ENCODE measurements around the gene SCN9A.

SCN9A gene

GRCh38 chr2:166384774-166385173 lies 9.0 kb upstream of the SCN9A start:
- Histone ChIP-seq H2BK12ac (ENCODE audit: low read length in 2 of 2) (no peak overlapping the region), H3K4me3 (ENCODE audit: insufficient read depth in 1 of 2, low read depth in 1 of 2, low read length in 2 of 2) (no peak overlapping the region), H3K23ac (ENCODE audit: low read length in 2 of 2) (no peak overlapping the region), H2BK120ac (ENCODE audit: low read depth, low read length) (no peak overlapping the region), H3K79me1 (replicated peaks; ENCODE audit: low read length, poor library complexity, severe bottlenecking) (no peaks in the 10 kb centered on the region), H3K14ac (ENCODE audit: low read length in 2 of 2) (no peak overlapping the region), H2AFZ (ENCODE audit: low read depth, low read length) (no peak overlapping the region), H3K4me1 (ENCODE audit: control insufficient read depth, insufficient read depth, low read depth, low read length) (peaks cover 1% of the 10 kb centered on the region), H3K4me2 (ENCODE audit: low read length, poor library complexity, severe bottlenecking) (no peak overlapping the region), H3K27ac (ENCODE audit: low read length, poor library complexity, severe bottlenecking) (no peak overlapping the region), H3K9me3 (ENCODE audit: control insufficient read depth, low read length) (no peaks in the 10 kb centered on the region), H3K27me3 (ENCODE audit: control insufficient read depth in 1 of 2, insufficient read depth in 1 of 2, low read length in 2 of 2) (peaks cover 0 to 3% of the 10 kb centered on the region in 2 experiments), H3K18ac (ENCODE audit: low read depth in 1 of 2, low read length in 2 of 2) (no peak overlapping the region), H2BK5ac (ENCODE audit: low read depth, low read length, poor library complexity, severe bottlenecking) (no peak overlapping the region), H4K8ac (ENCODE audit: low read length) (no peak overlapping the region), H3K36me3 (ENCODE audit: control insufficient read depth in 1 of 2, insufficient read depth in 2 of 2, low read depth in 1 of 2, low read length in 2 of 2) (no peaks in the 10 kb centered on the region), H3K4ac (ENCODE audit: low read depth in 1 of 2, low read length in 2 of 2) (no peak overlapping the region), H2AK5ac (ENCODE audit: low read length, severe bottlenecking) (no peak overlapping the region), H2BK15ac (ENCODE audit: low read depth, poor library complexity, severe bottlenecking) (no peak overlapping the region), H4K91ac (ENCODE audit: low read length) (no peak overlapping the region), H3K9ac (ENCODE audit: low read length) (no peak overlapping the region)
- peak; percentile 29 for DNase-seq
- 97% methylated on average over 4 of the region's 8 CpGs for WGBS

DNA sequence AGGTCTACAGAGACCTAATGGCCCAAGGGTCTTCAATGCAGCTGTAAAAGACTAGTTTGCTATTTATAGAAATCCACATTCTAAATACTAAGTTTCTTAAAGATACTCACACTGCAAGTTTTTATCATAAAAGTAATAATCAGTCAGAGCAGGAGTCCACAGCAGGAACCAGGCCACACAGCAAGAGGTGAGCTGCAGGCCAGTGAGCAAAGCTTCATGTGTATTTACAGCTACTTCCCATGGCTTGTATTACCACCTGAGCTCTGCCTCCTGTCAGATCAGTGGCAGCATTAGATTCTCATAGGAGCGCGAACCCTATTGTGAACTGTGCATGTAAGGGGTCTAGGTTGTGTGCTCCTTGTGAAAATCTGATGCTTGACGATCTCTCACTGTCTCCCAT lies 6.7 kb upstream of the SCN9A start:
- H2BK120ac ChIP-seq (ENCODE audit: low read depth, low read length): no peak overlapping the region
- no peak overlapping the region for H2AFZ ChIP-seq (ENCODE audit: low read depth, low read length)
- 95% methylated on average over 2 of the region's 3 CpGs for WGBS
- H4K91ac ChIP-seq (ENCODE audit: low read length): no peak overlapping the region
- no peak overlapping the region for H3K23ac ChIP-seq (ENCODE audit: low read length in 2 of 2)
- H3K4ac ChIP-seq (ENCODE audit: low read depth in 1 of 2, low read length in 2 of 2): no peak overlapping the region
- no peak for DNase-seq
- H3K9ac ChIP-seq (ENCODE audit: low read length): no peak overlapping the region
- peaks cover 0 to 15% of the 10 kb centered on the region in 2 experiments for H3K27me3 ChIP-seq (ENCODE audit: control insufficient read depth in 1 of 2, insufficient read depth in 1 of 2, low read length in 2 of 2)
- no peak overlapping the region for H2AK5ac ChIP-seq (ENCODE audit: low read length, severe bottlenecking)
- H3K4me2 ChIP-seq (ENCODE audit: low read length, poor library complexity, severe bottlenecking): no peak overlapping the region
- no peaks in the 10 kb centered on the region for H3K9me3 ChIP-seq (ENCODE audit: control insufficient read depth, low read length)
- no peak overlapping the region for H2BK5ac ChIP-seq (ENCODE audit: low read depth, low read length, poor library complexity, severe bottlenecking)
- H2BK12ac ChIP-seq (ENCODE audit: low read length in 2 of 2): no peak overlapping the region
- peak overlapping the region in 1 of 2 experiments; percentile 28 for H3K14ac ChIP-seq (ENCODE audit: low read length in 2 of 2)
- H2BK15ac ChIP-seq (ENCODE audit: low read depth, poor library complexity, severe bottlenecking): no peak overlapping the region
- peaks cover 1% of the 10 kb centered on the region for H3K4me1 ChIP-seq (ENCODE audit: control insufficient read depth, insufficient read depth, low read depth, low read length)
- H3K36me3 ChIP-seq (ENCODE audit: control insufficient read depth in 1 of 2, insufficient read depth in 2 of 2, low read depth in 1 of 2, low read length in 2 of 2): no peaks in the 10 kb centered on the region
- no peak overlapping the region for H3K27ac ChIP-seq (ENCODE audit: low read length, poor library complexity, severe bottlenecking)
- H3K79me1 ChIP-seq (replicated peaks; ENCODE audit: low read length, poor library complexity, severe bottlenecking): no peaks in the 10 kb centered on the region
- no peak overlapping the region for H4K8ac ChIP-seq (ENCODE audit: low read length)
- no peak overlapping the region for H3K4me3 ChIP-seq (ENCODE audit: insufficient read depth in 1 of 2, low read depth in 1 of 2, low read length in 2 of 2)
- H3K18ac ChIP-seq (ENCODE audit: low read depth in 1 of 2, low read length in 2 of 2): no peak overlapping the region

DNA sequence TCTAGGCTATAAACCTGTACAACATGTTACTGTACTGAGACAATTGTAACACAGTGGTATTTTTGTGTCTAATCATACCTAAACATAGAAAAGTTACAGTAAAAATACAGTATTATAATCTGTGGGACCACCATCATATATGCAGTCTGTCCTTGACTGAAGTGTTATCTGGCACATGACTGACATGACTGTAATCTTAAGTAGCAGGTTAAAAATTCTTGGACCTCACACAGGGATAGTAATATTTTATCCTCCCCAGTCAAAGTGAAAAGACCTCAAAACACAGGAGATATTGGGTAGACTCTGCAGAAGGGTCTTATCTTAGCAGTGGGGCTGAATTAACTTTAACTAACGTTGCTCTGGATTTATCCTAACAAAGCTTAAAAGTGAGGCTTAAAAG lies 4.9 kb upstream of the SCN9A start:
- Histone ChIP-seq H3K4ac (ENCODE audit: low read depth in 1 of 2, low read length in 2 of 2) (no peak overlapping the region), H3K9ac (ENCODE audit: low read length) (no peak overlapping the region), H3K4me2 (ENCODE audit: low read length, poor library complexity, severe bottlenecking) (no peak overlapping the region), H2AK5ac (ENCODE audit: low read length, severe bottlenecking) (no peak overlapping the region), H3K79me1 (replicated peaks; ENCODE audit: low read length, poor library complexity, severe bottlenecking) (no peaks in the 10 kb centered on the region), H3K14ac (ENCODE audit: low read length in 2 of 2) (no peak overlapping the region), H2AFZ (ENCODE audit: low read depth, low read length) (no peak overlapping the region), H2BK12ac (ENCODE audit: low read length in 2 of 2) (no peak overlapping the region), H3K9me3 (ENCODE audit: control insufficient read depth, low read length) (no peaks in the 10 kb centered on the region), H4K8ac (ENCODE audit: low read length) (no peak overlapping the region), H3K23ac (ENCODE audit: low read length in 2 of 2) (no peak overlapping the region), H2BK5ac (ENCODE audit: low read depth, low read length, poor library complexity, severe bottlenecking) (no peak overlapping the region), H3K36me3 (ENCODE audit: control insufficient read depth in 1 of 2, insufficient read depth in 2 of 2, low read depth in 1 of 2, low read length in 2 of 2) (no peaks in the 10 kb centered on the region), H3K27ac (ENCODE audit: low read length, poor library complexity, severe bottlenecking) (no peak overlapping the region), H2BK15ac (ENCODE audit: low read depth, poor library complexity, severe bottlenecking) (no peak overlapping the region), H2BK120ac (ENCODE audit: low read depth, low read length) (no peak overlapping the region), H4K91ac (ENCODE audit: low read length) (no peak overlapping the region), H3K27me3 (ENCODE audit: control insufficient read depth in 1 of 2, insufficient read depth in 1 of 2, low read length in 2 of 2) (peaks cover 0 to 22% of the 10 kb centered on the region in 2 experiments), H3K4me3 (ENCODE audit: insufficient read depth in 1 of 2, low read depth in 1 of 2, low read length in 2 of 2) (no peak overlapping the region), H3K4me1 (ENCODE audit: control insufficient read depth, insufficient read depth, low read depth, low read length) (peaks cover 4% of the 10 kb centered on the region), H3K18ac (ENCODE audit: low read depth in 1 of 2, low read length in 2 of 2) (no peak overlapping the region)
- no peak for DNase-seq
- WGBS: no CpG with 5 or more reads among the region's 1 CpG

DNA sequence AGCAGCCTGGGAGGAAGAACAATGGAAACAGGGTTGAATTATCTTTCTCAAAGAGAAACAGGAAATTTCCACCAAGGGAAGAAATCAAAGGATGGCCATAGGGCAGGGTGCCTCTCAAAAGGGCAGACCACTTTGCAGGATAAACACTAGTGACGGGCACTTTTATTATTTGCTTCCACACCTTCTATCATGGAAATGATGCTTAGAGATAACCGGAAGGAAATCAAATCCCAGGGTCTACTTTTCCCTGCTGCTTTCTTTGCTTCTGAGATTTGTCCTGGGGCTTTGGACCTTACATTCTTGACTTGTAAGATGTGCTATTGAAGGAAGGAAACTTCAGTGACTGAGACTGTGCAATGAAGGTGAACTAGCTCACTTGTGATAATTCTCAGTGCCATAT lies 1.1 kb upstream of the SCN9A start:
- 34% methylated on average over 2 of the region's 2 CpGs for WGBS
- Histone ChIP-seq H2AFZ (ENCODE audit: low read depth, low read length) (no peak overlapping the region), H3K4ac (ENCODE audit: low read depth in 1 of 2, low read length in 2 of 2) (no peak overlapping the region), H3K23ac (ENCODE audit: low read length in 2 of 2) (no peak overlapping the region), H3K9me3 (ENCODE audit: control insufficient read depth, low read length) (no peaks in the 10 kb centered on the region), H4K8ac (ENCODE audit: low read length) (no peak overlapping the region), H3K4me1 (ENCODE audit: control insufficient read depth, insufficient read depth, low read depth, low read length) (peaks cover 8% of the 10 kb centered on the region), H2BK5ac (ENCODE audit: low read depth, low read length, poor library complexity, severe bottlenecking) (no peak overlapping the region), H3K18ac (ENCODE audit: low read depth in 1 of 2, low read length in 2 of 2) (no peak overlapping the region), H2BK120ac (ENCODE audit: low read depth, low read length) (no peak overlapping the region), H3K36me3 (ENCODE audit: control insufficient read depth in 1 of 2, insufficient read depth in 2 of 2, low read depth in 1 of 2, low read length in 2 of 2) (no peaks in the 10 kb centered on the region), H3K27me3 (ENCODE audit: control insufficient read depth in 1 of 2, insufficient read depth in 1 of 2, low read length in 2 of 2) (peaks cover 0 to 37% of the 10 kb centered on the region in 2 experiments), H3K27ac (ENCODE audit: low read length, poor library complexity, severe bottlenecking) (no peak overlapping the region), H2AK5ac (ENCODE audit: low read length, severe bottlenecking) (no peak overlapping the region), H3K9ac (ENCODE audit: low read length) (no peak overlapping the region), H3K4me3 (ENCODE audit: insufficient read depth in 1 of 2, low read depth in 1 of 2, low read length in 2 of 2) (peak overlapping the region in 1 of 2 experiments; percentile 83), H3K14ac (ENCODE audit: low read length in 2 of 2) (no peak overlapping the region), H2BK15ac (ENCODE audit: low read depth, poor library complexity, severe bottlenecking) (no peak overlapping the region), H3K79me1 (replicated peaks; ENCODE audit: low read length, poor library complexity, severe bottlenecking) (no peaks in the 10 kb centered on the region), H2BK12ac (ENCODE audit: low read length in 2 of 2) (no peak overlapping the region), H4K91ac (ENCODE audit: low read length) (no peak overlapping the region), H3K4me2 (ENCODE audit: low read length, poor library complexity, severe bottlenecking) (no peak overlapping the region)
- DNase-seq: no peak

Data from mesenchymal stem cell (in vitro differentiated cells and primary cell).